ENCODE data around the gene LRP11.

Gene LRP11

DNA sequence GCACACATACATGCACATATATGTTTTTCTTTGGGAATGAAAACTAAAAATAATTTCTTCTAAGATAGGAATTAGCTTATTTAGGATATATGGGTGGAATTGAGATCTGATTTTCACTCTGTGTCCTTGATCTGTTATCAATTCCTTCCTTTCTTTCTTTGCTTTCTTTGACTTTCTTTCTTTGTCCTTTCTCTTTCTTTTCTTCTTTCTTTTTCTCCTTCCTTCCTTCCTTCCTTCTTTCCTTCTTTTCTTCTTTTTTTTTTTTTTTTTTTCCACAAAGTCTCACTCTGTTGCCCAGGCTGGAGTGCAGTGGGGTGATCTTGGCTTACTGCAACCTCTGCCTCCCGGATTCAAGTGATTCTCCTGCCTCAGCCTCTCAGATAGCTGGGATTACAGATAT is 86.5 kb downstream of the LRP11 start:
- no peak for DNase-seq

- no peak for DNase-seq
Observed at GRCh38 chr6:149771925-149772324, 92.2 kb downstream of the LRP11 start.

- no peak for DNase-seq
Observed at GRCh38 chr6:149771185-149771584, 93.0 kb downstream of the LRP11 start.

- DNase-seq = no peak
Observed at GRCh38 chr6:149769676-149770075, 94.5 kb downstream of the LRP11 start.

Measured in NCI-H1694 treated with DMSO at 0.1 percent for 48 hours (cell line).